Right kidney (tissue), 9 donors: ENCODE results near the gene MORC1.
"Not testable (repeated sequence)": the region's sequence is repeated elsewhere in the genome, so short reads cannot be mapped to it uniquely, and the experiment has no call there.

Source experiments
- DNase-seq: peaks from one replicate; pipeline ENCODE4 v3.0.0-alpha.2; 2016
- long read RNA-seq, 8 donors: transcript quantifications; one replicate each; lab custom pipeline, GENCODE V29; 2026

The MORC1 gene
- long read RNA-seq, donor 1 = 0 reads
- long read RNA-seq, donor 2 = 0 reads
- long read RNA-seq, donor 3 = 0 reads
- long read RNA-seq, donor 4 = 0 reads
- long read RNA-seq, donor 5 = 0 reads
- long read RNA-seq, donor 6 = 0 reads
- long read RNA-seq, donor 7 = 0 reads
- long read RNA-seq, donor 8 = 0 reads

- no peak for DNase-seq
Observed at GRCh38 chr3:109117939-109118338, at the start of gene MORC1. MORC1 (minus strand) TSS chr3:109118134; CDS start chr3:109118059, 75 bp downstream.

- no peak for DNase-seq
Observed at GRCh38 chr3:109165905-109166304, 48.0 kb upstream of the MORC1 start.

- no peak for DNase-seq
Observed at GRCh38 chr3:109161487-109162123, 43.7 kb upstream of the MORC1 start.

GRCh38 chr3:109155828-109156227, 37.9 kb upstream of the MORC1 start:
- DNase-seq = no peak

GRCh38 chr3:109154979-109155378, 37.0 kb upstream of the MORC1 start:
- DNase-seq = no peak

- DNase-seq = no peak
Observed at GRCh38 chr3:109152320-109152719, 34.4 kb upstream of the MORC1 start.

- no peak for DNase-seq
Observed at GRCh38 chr3:109149078-109149477, 31.1 kb upstream of the MORC1 start.

GRCh38 chr3:109143646-109144045, 25.7 kb upstream of the MORC1 start:
- DNase-seq = no peak

GRCh38 chr3:109140318-109140717, 22.4 kb upstream of the MORC1 start:
- DNase-seq = no peak

GRCh38 chr3:109137761-109138160, 19.8 kb upstream of the MORC1 start:
- DNase-seq = no peak

GRCh38 chr3:109136523-109136922, 18.6 kb upstream of the MORC1 start, which contains the start of gene C3orf85:
C3orf85 (plus strand) TSS chr3:109136719; CDS start chr3:109136848, 129 bp downstream.
- DNase-seq = no peak

- not testable (repeated sequence) for DNase-seq
Observed at GRCh38 chr3:109133474-109133816, 15.5 kb upstream of the MORC1 start.

GRCh38 chr3:109132801-109133473, 15.0 kb upstream of the MORC1 start:
- DNase-seq = no peak

GRCh38 chr3:109131276-109131675, 13.3 kb upstream of the MORC1 start:
- no peak for DNase-seq

GRCh38 chr3:109127553-109127952, 9.6 kb upstream of the MORC1 start:
- no peak for DNase-seq

GRCh38 chr3:109125902-109126301, 8.0 kb upstream of the MORC1 start:
- DNase-seq = no peak

GRCh38 chr3:109122690-109123089, 4.8 kb upstream of the MORC1 start:
- DNase-seq = no peak

GRCh38 chr3:109118584-109118983, 650 bp upstream of the MORC1 start:
- no peak for DNase-seq

GRCh38 chr3:109116031-109116430, 1.9 kb downstream of the MORC1 start:
- no peak for DNase-seq

GRCh38 chr3:109115451-109115850, 2.5 kb downstream of the MORC1 start:
- no peak for DNase-seq

GRCh38 chr3:109114746-109115145, 3.2 kb downstream of the MORC1 start:
- DNase-seq = no peak

- no peak for DNase-seq
Observed at GRCh38 chr3:109112946-109113760, 4.8 kb downstream of the MORC1 start.

- no peak for DNase-seq
Observed at GRCh38 chr3:109109574-109109973, 8.4 kb downstream of the MORC1 start.
